NCI-H128 (cell line): ENCODE data around the gene RSPO4.

Source experiments
- DNase-seq: peaks from one replicate; lab custom pipeline; 2025; ENCODE audit not compliant: unreplicated experiment; lab: John Stamatoyannopoulos, UW

Gene RSPO4

GRCh38 chr20:910870-911770 lies 91.0 kb downstream of the RSPO4 start:
- no peak for DNase-seq

GRCh38 chr20:910132-910869 lies 91.8 kb downstream of the RSPO4 start:
- no peak for DNase-seq

- no peak for DNase-seq
These were observed 92.5 kb downstream of the RSPO4 start for GRCh38 chr20:909641-910040.
